ENCODE measurements around the gene TAP2.

Gene TAP2

DNA sequence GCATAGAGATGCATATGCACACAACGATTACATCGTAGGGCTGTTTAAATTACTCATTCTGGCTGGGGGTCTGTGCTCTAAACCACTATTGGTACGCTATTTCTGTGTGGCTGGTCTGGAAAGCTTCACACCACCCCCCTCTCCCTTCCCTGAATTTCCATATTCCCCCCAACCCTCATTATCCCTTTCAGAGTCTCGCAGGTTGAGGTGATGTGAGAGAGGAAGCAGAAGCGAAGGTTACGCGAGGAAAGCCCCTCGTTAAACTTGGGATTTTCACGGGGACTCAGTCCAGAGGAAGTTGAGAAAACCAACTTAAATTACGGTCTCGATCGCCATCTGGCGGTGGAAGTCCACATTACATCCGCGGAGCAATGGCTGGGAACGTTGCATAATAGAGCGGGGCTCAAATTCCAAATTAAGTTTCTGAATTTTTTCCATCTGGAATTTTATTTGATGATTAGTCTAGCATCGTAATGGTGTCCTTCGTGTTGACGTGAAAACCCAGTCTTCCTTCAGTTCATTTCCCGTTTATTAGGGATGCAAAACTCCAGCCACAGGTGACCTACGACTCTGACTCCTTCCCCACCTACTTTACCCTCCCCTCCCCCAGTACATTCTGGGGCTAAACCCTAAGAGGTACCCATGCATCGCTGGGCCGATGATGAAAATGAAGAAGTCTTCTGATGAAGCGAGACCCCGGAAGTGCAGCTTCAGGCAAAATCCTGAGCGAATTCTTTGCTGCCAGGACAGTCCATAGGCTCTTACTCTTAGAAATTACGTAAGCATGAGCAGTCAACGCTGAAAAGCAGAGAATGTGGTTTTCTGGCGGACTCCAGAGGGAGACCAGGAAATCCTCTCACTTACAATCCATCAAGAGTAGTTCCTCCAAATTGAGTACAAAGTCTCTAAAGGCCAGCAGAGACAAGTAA, 41.4 kb downstream of the TAP2 start:
- in situ Hi-C loops (cut with MboI; ENCODE audit: low sequenced_read_pairs), result loop anchor here (10.0 kb wide), 1 partner anchor 382 kb away; no protein-coding TSS in a partner anchor

DNA sequence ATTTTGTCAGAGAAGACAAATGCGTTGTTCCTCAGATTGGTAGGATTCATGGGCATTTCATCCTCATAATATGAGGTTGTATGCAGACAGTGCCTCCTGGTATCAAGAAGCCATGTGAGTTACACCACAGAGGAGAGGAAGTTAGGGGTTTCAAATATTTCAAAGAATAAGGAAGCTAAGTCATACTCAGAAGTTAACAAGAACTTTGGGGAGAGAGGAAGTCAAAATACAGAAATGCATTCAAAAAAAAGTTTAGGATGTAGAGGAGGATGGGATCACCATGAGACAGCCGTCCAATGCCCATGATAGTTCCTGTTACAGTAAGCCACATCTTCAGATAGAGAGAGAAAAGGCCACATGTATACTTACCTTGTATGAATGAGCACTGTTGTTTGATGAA, 44.0 kb downstream of the TAP2 start:
- in situ Hi-C loops (cut with MboI; ENCODE audit: low sequenced_read_pairs), result loop anchor here (10.0 kb wide), 1 partner anchor 380 kb away; no protein-coding TSS in a partner anchor

DNA sequence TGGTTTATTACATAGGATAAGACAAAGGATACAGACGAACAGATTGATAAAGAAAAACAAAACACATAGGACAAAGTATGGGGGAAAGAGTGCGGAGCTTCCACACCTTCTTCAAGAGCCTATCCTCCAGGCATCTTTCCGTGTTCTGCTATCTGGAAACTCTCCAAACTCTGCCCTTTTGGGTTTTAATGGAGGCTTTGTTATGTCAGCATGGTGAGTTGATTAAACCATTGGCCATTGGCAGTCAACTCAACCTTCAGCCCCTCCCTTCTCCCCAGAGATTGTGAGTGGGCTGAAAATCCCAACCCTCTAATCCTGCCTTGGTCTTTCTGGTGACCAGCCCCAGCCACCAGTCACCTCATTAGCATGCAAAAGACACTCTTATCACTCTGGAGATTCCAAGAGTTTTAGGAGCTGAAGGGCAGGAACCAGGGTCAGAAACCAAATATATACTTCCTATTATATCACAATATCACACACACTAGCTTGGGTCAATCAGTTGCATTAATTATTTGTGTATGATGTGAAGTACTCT, 45.6 kb downstream of the TAP2 start:
- in situ Hi-C loops (cut with MboI; ENCODE audit: low sequenced_read_pairs), result loop anchor here (10.0 kb wide), 1 partner anchor 378 kb away; no protein-coding TSS in a partner anchor

- in situ Hi-C loops (cut with MboI; ENCODE audit: low sequenced_read_pairs), result loop anchor here (10.0 kb wide), 1 partner anchor 376 kb away; no protein-coding TSS in a partner anchor
Observed at GRCh38 chr6:32790306-32790705, 48.2 kb downstream of the TAP2 start.
